ENCODE data around the gene NMNAT2.

- TF ChIP-seq YY1 (IDR thresholded peaks at IDR 0.05; ENCODE audit: insufficient read depth, insufficient read length): no peak
- no peak for TF ChIP-seq ZNF274 (IDR thresholded peaks at IDR 0.05; ENCODE audit: low read depth, low read length)
- no peak for TF ChIP-seq SUZ12 (IDR thresholded peaks at IDR 0.05; ENCODE audit: extremely low read depth, insufficient read depth, insufficient read length)
These were observed 172.8 kb downstream of the NMNAT2 start for GRCh38 chr1:183245357-183245756.

Measured in NT2/D1 (cell line).